Calu3 (cell line): ENCODE results near the gene ZC4H2. TPM values are rescaled to one million over a fixed set of nuclear protein-coding genes. Genes with fewer than 3 reads are reported as not detected.
"Not testable (repeated sequence)": the region's sequence is repeated elsewhere in the genome, so short reads cannot be mapped to it uniquely, and the experiment has no call there.

ENCODE experiments used
- Bru-seq: library from RNA; stranded (reverse); fragments of 400-500 nt; gene quantifications from one replicate; lab custom pipeline; 2021; lab: Mats Ljungman, UMichigan
- BruChase-seq, 2 experiments: library from RNA; stranded (reverse); fragments of 400-500 nt; gene quantifications; one replicate each; lab custom pipeline; 2021; lab: Mats Ljungman, UMichigan
- BruUV-seq: library from RNA; stranded (reverse); fragments of 400-500 nt; replicated peaks from 2 replicates; lab custom pipeline; 2021; lab: Mats Ljungman, UMichigan
- CTCF ChIA-PET: fragments of 300-600 bp; sonication (Branson Sonifier 250); formaldehyde crosslinking; loops from one replicate; lab custom pipeline; 2022; ENCODE audit warnings: antibody characterized with exemption; lab: Charles Lee
- DNase-seq: peaks from one replicate; pipeline ENCODE4 v3.0.0; 2022
- H3K27ac Mint-ChIP-seq: one replicate; pipeline ENCODE4 v1.8.0; 2022; ENCODE audit warnings: mixed read lengths; ENCODE audit not compliant: unreplicated experiment
- H3K27me3 Mint-ChIP-seq: one replicate; pipeline ENCODE4 v1.8.0; 2022; ENCODE audit warnings: mixed read lengths; ENCODE audit not compliant: unreplicated experiment
- H3K36me3 Mint-ChIP-seq: one replicate; pipeline ENCODE4 v1.8.0; 2022; ENCODE audit warnings: mild to moderate bottlenecking, moderate library complexity, mixed read lengths; ENCODE audit not compliant: insufficient read depth, unreplicated experiment
- H3K4me1 Mint-ChIP-seq: one replicate; pipeline ENCODE4 v1.8.0; 2022; ENCODE audit warnings: mild to moderate bottlenecking, low read depth, mixed read lengths; ENCODE audit not compliant: unreplicated experiment
- H3K4me3 Mint-ChIP-seq: one replicate; pipeline ENCODE4 v1.8.0; 2022; ENCODE audit warnings: mild to moderate bottlenecking, low read depth, moderate library complexity, mixed read lengths; ENCODE audit not compliant: unreplicated experiment
- H3K9me3 Mint-ChIP-seq: one replicate; pipeline ENCODE4 v1.8.0; 2022; ENCODE audit warnings: low read depth, mixed read lengths; ENCODE audit not compliant: unreplicated experiment
- intact Hi-C: fragments of 100-400 bp; cut with micrococcal nuclease; formaldehyde crosslinking; loops from one replicate; pipeline ENCODE4 v1.10.0; 2022; ENCODE audit not compliant: unreplicated experiment
- long read RNA-seq: library from polyadenylated mRNA; stranded (forward); transcript quantifications from one replicate; pipeline ENCODE4 v2.0.0, GENCODE V29; 2022
- total RNA-seq: library from RNA; stranded (reverse); gene quantifications from 2 replicates; pipeline ENCODE4 v1.2.3, GENCODE V29; 2022
- TF ChIP-seq, protein P1 (sequence below): fragments of 200-600 bp; IDR thresholded peaks from one replicate; pipeline ENCODE4 v1.8.0; 2022; ENCODE audit warnings: antibody characterized with exemption; ENCODE audit not compliant: unreplicated experiment

Gene ZC4H2, protein sequence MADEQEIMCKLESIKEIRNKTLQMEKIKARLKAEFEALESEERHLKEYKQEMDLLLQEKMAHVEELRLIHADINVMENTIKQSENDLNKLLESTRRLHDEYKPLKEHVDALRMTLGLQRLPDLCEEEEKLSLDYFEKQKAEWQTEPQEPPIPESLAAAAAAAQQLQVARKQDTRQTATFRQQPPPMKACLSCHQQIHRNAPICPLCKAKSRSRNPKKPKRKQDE
- 16.4 and 18.9 TPM in 2 replicates for total RNA-seq
- percentile 40 among the genes with signal in this experiment for Bru-seq, nascent RNA
- percentile 44 among the genes with signal in this experiment for BruChase-seq, experiment 1, labeled RNA remaining after a 6-hour chase
- percentile 49 among the genes with signal in this experiment for BruChase-seq, experiment 2, labeled RNA remaining after a 2-hour chase
- long read RNA-seq, transcript ZC4H2-202 (5 exons, 2,184 nt) = major isoform, 22 of 31 reads
- long read RNA-seq, partial matches to known transcripts = 4 of 31 reads
- long read RNA-seq, other reads (novel, unspliced or antisense) = 3 of 31 reads

DNA sequence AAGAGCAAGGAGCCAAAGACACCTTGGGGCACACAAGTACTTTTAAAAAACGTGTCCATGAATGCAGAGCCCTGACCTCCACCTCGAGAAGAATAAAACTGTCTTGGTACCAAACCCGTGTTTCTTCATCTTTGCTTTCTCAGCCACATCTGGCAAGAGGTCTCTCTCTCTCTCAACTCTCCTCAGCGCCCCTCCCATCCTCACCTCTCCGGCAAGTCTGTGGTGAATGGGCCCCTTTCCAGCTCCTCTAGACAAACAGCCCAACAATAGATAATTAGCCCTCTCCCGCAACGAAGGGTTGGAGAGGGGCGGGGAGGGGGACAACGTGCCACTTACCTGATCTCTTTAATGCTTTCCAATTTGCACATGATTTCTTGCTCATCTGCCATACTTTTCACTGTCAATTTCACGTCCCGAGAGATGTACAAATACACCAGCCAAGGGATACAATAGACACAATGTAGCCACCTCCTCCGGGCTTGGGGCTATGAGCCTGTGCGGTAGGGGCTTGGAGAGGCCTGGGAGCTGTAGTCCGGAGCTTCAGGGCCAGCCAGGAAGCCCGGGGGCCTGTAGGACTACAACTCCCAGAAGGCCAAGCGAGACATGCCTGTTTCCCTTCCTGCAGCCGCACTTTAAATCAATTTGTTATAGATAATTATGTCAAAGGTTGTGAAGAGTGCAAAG, at the start of gene ZC4H2:
Gene ZC4H2, minus strand, starts transcription at position 462 of the 684 bp plus-strand sequence. Its CDS starts 73 bp downstream, at position 389.
- Mint-ChIP-seq H3K36me3 (peaks cover 19% of the 10 kb centered on the region), H3K9me3 (peaks cover 3% of the 10 kb centered on the region), H3K4me1 (no peaks in the 10 kb centered on the region), H3K4me3 (peak within 1 kb of the TSS; percentile 75), H3K27ac (no peak within 1 kb of the TSS), H3K27me3 (no peaks in the 10 kb centered on the region)
- CTCF ChIA-PET = no interaction called here
- TF ChIP-seq, protein P1, sequence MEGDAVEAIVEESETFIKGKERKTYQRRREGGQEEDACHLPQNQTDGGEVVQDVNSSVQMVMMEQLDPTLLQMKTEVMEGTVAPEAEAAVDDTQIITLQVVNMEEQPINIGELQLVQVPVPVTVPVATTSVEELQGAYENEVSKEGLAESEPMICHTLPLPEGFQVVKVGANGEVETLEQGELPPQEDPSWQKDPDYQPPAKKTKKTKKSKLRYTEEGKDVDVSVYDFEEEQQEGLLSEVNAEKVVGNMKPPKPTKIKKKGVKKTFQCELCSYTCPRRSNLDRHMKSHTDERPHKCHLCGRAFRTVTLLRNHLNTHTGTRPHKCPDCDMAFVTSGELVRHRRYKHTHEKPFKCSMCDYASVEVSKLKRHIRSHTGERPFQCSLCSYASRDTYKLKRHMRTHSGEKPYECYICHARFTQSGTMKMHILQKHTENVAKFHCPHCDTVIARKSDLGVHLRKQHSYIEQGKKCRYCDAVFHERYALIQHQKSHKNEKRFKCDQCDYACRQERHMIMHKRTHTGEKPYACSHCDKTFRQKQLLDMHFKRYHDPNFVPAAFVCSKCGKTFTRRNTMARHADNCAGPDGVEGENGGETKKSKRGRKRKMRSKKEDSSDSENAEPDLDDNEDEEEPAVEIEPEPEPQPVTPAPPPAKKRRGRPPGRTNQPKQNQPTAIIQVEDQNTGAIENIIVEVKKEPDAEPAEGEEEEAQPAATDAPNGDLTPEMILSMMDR = no peak
- intact Hi-C loops = no loop called here
- BruUV-seq = TSS peak; percentile 74
- peak; percentile 73 for DNase-seq

DNA sequence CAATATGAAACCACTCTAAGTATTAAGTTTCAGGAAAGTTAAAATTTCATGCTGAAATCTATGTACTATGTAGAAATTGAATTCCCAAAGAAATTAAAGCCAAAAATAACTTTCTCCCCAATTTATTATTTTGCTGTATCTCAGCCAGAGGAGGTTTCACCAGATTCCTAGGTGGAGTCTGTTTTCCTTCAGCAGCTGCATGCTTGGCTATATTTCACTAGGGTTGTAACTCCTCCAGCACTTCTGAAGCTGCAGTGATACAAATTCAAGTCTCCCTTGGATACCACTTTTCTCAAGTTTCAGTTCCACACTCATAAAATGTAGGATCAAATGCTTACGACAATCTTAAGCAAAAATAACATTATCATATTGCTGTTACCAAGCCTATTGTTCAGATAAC, 41.2 kb upstream of the ZC4H2 start:
- no peak for DNase-seq
- no peaks in the 10 kb centered on the region for H3K4me1 Mint-ChIP-seq
- CTCF ChIA-PET = no interaction called here
- no peaks in the 10 kb centered on the region for H3K36me3 Mint-ChIP-seq
- H3K27me3 Mint-ChIP-seq = no peaks in the 10 kb centered on the region
- H3K9me3 Mint-ChIP-seq = peaks cover 13% of the 10 kb centered on the region
- TF ChIP-seq, protein P1 = no peak
- no peak overlapping the region for H3K27ac Mint-ChIP-seq
- no peak overlapping the region for H3K4me3 Mint-ChIP-seq
- no TSS peak for BruUV-seq
- intact Hi-C loops = no loop called here

DNA sequence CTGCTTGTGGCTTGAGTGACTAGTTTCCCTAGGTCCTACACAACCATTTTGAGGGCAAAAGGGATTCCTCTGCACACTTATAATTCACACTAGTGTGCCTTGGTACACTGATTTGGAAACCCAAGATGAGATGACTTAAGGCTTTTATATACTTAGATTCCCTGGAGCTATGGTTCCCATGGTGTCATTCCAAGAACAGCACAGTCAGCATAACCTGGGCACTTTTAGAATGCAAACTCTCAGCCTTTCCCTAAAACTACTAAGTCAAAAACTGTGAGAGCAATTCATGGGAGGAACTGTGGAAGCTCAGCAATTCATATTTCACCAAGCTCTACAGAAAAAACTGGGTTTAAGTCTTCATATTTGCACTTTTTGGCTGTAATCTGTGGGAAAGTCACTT, 38.0 kb upstream of the ZC4H2 start:
- H3K4me1 Mint-ChIP-seq = no peaks in the 10 kb centered on the region
- no TSS peak for BruUV-seq
- intact Hi-C loops = no loop called here
- H3K27ac Mint-ChIP-seq = no peak overlapping the region
- no peak overlapping the region for H3K4me3 Mint-ChIP-seq
- TF ChIP-seq, protein P1 = no peak
- peaks cover 5% of the 10 kb centered on the region for H3K9me3 Mint-ChIP-seq
- CTCF ChIA-PET = no interaction called here
- DNase-seq = no peak
- no peaks in the 10 kb centered on the region for H3K27me3 Mint-ChIP-seq
- no peaks in the 10 kb centered on the region for H3K36me3 Mint-ChIP-seq

DNA sequence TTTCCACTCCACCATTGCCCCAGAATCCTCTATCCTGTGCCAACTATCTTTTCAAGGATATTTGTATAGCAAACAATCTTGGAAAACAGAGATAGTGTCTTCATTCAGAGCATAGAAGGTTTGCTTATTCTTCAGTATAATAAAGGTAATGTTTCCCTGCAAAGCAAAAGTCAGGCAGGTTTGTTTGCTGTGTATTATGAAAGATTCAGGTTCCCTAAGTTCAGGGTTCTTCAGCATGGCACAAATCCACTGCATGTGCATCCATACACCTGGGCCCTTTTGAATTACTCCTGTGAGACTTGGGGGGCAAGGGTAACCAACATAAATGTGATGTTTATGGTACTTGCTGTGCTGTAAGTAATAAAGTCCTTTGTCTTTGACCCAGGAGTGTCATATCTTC, 33.2 kb upstream of the ZC4H2 start:
- CTCF ChIA-PET = no interaction called here
- Mint-ChIP-seq H3K27me3 (no peaks in the 10 kb centered on the region), H3K9me3 (peaks cover 2% of the 10 kb centered on the region), H3K36me3 (no peaks in the 10 kb centered on the region), H3K4me1 (no peaks in the 10 kb centered on the region), H3K27ac (no peak overlapping the region), H3K4me3 (no peak overlapping the region)
- intact Hi-C loops = no loop called here
- no peak for DNase-seq
- no TSS peak for BruUV-seq
- TF ChIP-seq, protein P1 = no peak

DNA sequence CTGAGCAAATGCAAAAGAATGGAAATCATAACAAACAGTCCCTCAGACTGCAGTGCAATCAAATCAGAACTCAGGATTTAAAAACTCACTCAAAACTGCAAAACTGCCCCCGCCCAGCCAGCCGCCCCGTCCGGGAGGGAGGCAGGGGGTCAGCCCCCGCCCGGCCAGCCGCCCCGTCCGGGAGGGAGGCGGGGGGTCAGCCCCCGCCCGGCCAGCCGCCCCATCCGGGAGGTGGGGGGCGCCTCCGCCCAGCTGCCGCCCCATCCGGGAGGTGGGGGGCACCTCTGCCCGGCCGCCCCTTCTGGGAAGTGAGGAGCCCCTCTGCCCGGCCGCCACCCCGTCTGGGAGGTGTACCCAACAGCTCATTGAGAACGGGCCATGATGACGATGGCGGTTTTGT, 26.0 kb upstream of the ZC4H2 start:
- H3K36me3 Mint-ChIP-seq, DNase-seq, H3K4me3 Mint-ChIP-seq, CTCF ChIA-PET, H3K27ac Mint-ChIP-seq, BruUV-seq, H3K4me1 Mint-ChIP-seq, H3K27me3 Mint-ChIP-seq, intact Hi-C loops: not testable (repeated sequence)
- H3K9me3 Mint-ChIP-seq = peaks cover 10% of the 10 kb centered on the region
